Stimulated activated CD8-positive, alpha-beta memory T cell treated with anti-CD3 and anti-CD28 coated beads, Interleukin-15, amount 100 ng/mL, for 48 hours (primary cell): ENCODE measurements around the gene MST1.

Experiments used
- DNase-seq, 2 donors: peaks; one replicate each; pipeline ENCODE4 v3.0.0-alpha.2; 2020; ENCODE audit warnings: low read depth in 2 of 2

MST1 gene

GRCh38 chr3:49717959-49718857 lies 28.9 kb upstream of the MST1 start:
- no peak for DNase-seq

GRCh38 chr3:49717211-49717958 lies 28.1 kb upstream of the MST1 start:
- DNase-seq: no peak

GRCh38 chr3:49716691-49717210 lies 27.5 kb upstream of the MST1 start:
- no peak for DNase-seq

DNA sequence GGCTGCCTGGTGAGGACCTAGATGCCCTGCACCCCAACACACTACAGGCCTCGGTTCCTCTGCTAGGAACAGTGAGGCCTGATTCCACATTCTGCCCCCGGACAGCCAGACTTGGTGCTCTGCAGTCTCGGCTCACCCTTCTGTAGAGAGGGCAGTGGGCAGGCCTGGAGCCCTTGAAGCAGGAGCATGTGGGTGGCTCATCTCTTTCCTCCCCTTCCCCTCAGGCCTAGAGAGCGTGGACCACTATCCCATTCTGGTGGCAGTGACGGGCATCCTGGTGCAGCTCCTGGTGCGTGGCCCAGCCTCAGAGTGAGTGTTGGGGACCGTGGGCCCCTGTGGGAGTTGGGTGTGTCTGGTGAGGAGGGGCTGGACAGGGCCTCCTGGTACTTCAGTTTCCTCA lies 26.9 kb upstream of the MST1 start:
- DNase-seq: no peak

GRCh38 chr3:49715611-49716121 lies 26.4 kb upstream of the MST1 start:
- no peak for DNase-seq

DNA sequence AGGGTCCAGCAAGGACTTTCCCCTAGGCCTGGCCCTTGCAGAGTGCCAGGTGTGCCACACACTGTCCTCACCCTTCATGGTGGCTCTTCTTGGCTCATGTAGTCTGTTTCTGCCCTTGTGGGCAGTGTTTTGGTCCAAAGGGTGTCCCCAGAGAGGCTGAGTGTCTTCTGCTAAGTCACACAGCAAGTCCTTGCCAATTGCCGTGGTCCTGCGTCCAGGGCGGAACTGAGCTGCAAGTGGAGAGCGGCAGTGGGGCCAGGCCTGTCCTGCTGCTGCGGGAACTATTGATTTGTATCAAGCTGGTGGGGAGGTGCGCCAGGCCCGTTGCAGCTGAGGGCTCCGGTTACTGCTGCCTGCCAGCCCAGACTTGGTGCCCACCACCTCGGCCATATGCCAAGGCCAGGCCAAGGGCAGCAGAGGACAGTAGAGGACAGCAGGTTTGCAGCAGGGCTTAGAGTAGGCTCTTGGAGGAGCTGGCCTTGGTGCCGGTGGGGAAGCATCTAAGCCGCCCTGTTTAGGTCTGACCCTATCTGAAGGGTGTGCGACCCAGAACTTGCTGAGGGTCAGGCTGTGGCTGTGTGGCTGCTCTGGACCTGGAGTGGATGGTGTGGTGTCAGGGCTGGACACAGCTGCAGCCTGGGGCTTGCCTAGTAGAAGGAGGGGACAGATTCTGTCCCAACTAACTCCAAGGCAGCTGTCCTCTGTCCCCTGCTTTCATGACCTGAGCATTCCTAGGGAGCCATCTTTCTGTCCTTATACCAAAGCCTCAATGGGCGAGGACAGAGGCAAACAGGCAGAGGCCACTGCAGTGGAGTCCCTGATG lies 25.7 kb upstream of the MST1 start:
- DNase-seq: no peak

GRCh38 chr3:49713336-49714105 lies 24.2 kb upstream of the MST1 start:
- DNase-seq: no peak

DNA sequence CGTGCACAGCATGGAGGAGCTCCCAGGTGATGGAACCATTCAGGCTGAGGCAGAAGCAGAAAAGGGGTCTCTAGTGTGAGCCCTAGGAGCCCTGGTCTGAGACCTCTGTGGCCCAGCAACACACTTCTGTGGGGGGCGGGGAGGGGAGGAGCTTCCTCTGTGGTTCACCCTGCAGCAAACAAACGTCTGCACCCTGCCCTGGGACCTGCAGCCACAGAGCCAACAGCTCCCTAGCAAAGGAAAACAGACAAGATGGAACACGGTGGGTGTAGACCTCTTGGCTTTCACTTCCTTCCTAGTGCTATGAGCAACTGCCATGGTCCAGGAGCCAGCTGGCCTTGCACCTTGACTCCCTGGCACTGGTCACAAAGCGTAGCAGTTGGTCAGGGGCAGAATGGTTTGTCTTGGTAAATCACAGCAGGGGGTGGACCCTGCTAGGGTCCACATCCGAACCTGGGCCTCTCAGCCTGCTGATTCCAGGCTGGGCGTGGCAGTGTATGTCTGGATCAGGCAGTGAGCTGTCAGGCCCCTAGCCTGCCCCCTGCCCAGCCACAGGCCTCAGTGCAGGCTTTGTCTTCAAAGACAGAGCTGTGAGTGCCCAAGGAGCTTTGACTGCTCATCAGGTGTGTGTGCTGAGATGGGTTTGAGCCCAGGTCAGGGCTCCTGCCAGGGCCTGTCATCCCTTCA lies 23.5 kb upstream of the MST1 start:
- DNase-seq: no peak

DNA sequence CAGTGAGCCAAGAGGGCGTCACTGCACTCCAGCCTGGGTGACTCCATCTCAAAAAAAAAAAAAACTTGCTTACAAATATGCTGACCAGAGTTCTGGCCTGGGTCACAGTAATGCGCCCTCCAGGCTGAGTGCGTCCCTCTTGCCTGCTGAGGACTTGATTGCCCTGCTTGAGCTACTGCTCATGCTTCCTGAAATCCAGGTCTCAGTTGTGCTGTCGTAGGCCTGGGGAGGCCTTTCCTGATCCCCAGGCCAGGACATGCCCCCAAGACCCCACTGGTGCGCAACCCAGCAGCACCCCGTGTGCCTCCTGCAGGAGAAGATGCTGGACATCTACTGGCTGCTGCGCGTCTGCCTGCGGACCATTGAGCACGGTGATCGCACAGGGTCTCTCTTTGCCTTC lies 22.9 kb upstream of the MST1 start:
- DNase-seq: no peak

GRCh38 chr3:49711489-49711888 lies 22.2 kb upstream of the MST1 start:
- DNase-seq: no peak

DNA sequence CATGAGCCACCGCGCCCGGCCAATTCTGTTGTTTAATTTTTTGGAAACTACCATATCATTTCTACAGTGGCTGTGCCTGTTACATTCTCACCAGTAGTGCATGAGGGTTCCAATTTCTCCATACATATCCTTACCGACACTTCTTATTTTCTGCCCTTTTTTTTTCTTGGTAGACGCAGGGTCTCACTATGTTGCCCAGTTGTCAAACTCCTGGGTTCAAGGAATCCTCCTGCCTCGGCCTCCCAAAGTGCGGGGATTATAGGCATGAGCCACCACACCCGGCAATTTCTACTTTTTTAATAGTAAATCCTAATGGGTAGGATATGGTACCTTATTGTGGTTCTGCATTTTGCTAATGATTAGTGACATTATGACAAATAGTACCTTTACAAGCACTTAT lies 20.6 kb upstream of the MST1 start:
- DNase-seq: no peak

GRCh38 chr3:49707113-49707480 lies 17.8 kb upstream of the MST1 start:
- DNase-seq: no peak

GRCh38 chr3:49706456-49707112 lies 17.3 kb upstream of the MST1 start:
- DNase-seq: no peak

- DNase-seq: no peak
Measured at GRCh38 chr3:49705390-49705960, 16.2 kb upstream of the MST1 start.

DNA sequence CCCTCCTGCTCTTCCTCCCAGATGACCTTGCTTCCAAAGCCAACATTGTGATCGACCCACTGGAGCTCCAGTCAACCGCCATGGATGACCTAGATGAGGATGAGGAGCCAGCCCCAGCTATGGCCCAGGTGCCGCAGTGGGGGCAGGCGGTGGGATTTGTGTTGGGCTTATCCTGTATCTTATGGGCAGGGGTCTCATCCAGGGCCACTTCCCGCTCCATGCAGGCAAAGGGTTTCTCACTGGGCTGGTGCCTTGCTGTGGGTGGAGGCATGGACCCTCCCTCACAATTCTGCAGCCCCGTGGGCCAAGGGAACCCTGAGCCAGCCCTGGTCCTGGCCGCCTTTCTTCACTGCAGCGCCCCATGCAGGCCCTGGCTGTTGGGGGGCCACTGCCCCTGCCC lies 15.4 kb upstream of the MST1 start:
- no peak for DNase-seq

GRCh38 chr3:49703956-49704355 lies 14.7 kb upstream of the MST1 start:
- no peak for DNase-seq

DNA sequence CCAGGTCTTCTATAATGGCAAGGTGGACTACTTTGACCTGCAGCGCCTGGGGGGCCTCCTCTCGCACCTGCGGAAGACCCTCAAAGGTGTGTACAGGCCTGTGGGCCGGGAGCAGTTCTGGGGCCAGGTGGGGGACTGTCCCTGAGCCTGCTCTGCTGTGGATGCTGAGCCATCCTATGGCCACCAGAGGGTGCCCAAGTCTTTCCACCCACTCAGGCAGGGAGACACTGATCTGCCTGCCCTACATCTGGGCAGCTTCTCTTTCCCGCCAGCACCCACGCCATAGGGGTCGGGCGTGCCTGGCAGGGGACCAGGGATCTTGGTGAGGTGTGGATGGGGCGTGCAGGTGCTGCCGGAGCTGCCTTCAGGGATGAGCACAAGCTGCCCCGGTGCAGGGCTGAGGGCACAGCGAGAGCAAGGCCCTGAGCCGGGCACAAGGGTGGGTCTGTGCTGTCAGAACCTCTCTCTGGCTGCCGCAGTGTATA lies 14.2 kb upstream of the MST1 start:
- DNase-seq: peak; percentile 38 to 42

- DNase-seq: no peak
Measured at GRCh38 chr3:49702672-49703071, 13.4 kb upstream of the MST1 start.

DNA sequence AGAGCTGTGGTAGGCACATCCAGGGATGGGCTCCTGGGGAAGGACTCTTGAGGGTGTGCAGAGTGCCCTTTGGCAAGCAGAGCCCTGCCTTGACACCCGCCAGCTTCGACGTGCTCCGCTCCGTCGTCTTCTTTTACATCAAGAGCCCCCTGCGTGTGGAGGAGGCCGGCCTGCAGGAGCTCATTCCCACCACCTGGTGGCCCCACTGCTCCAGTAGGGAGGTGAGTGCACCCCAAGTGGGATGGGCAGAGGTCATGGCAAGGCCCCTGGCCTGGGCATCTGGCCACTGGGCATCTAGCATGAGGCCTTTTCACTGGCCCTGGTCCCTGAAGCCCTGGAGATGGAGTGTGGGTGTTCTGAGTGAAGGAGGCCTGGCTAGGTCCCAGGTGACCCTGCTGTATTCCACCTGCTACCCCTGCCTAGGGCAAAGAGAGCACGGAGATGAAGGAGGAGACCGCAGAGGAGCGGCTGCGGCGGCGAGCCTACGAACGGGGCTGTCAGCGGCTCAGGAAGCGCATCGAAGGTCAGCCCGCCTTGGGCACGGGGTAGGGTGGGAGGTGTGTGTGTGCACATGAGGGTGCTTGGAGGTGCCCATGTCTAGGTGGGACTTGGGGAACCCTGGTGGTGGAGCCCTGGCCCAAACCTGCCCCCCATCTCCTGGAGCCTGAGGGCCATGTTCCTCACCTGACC lies 12.3 kb upstream of the MST1 start:
- DNase-seq: no peak
